SJSA1 (cell line): ENCODE results near the gene EPB41L4B. TPM values are rescaled to one million over a fixed set of nuclear protein-coding genes. Genes with fewer than 3 reads are reported as not detected.

Source experiments
- DNase-seq, 2 experiments: peaks; one replicate each; pipeline ENCODE4 v3.0.0-alpha.2; 2015 to 2020; ENCODE audit warnings: low spot score in 2 of 2, low read depth in 1 of 2
- H3K27ac ChIP-seq: fragments of 250-450 bp; sonication (Bioruptor Pico); 2 replicates; pipeline ENCODE4 v1.5.1; 2020; ENCODE audit warnings: mild to moderate bottlenecking, moderate library complexity
- H3K27me3 ChIP-seq: fragments of 250-450 bp; sonication (Bioruptor Pico); replicated peaks from 2 replicates; pipeline ENCODE4 v1.5.1; 2020; ENCODE audit warnings: mild to moderate bottlenecking, moderate library complexity
- H3K36me3 ChIP-seq: fragments of 250-450 bp; sonication (Bioruptor Pico); 2 replicates; pipeline ENCODE4 v1.5.1; 2020; ENCODE audit warnings: mild to moderate bottlenecking
- H3K4me1 ChIP-seq: fragments of 250-450 bp; sonication (Bioruptor Pico); replicated peaks from 2 replicates; pipeline ENCODE4 v1.6.1; 2021; ENCODE audit warnings: mild to moderate bottlenecking
- H3K4me3 ChIP-seq: fragments of 250-450 bp; sonication (Bioruptor Pico); 2 replicates; pipeline ENCODE4 v1.5.1; 2020; ENCODE audit warnings: mild to moderate bottlenecking
- H3K9me3 ChIP-seq: fragments of 250-450 bp; sonication (Bioruptor Pico); replicated peaks from 2 replicates; pipeline ENCODE4 v1.5.1; 2020; ENCODE audit warnings: mild to moderate bottlenecking
- total RNA-seq: library from RNA; depleted of rRNA; stranded (reverse); fragments of >200 nt; shearing (Covaris generic); gene quantifications from 2 replicates; pipeline ENCODE4 v1.2.3, GENCODE V29; 2014

EPB41L4B gene
- total RNA-seq, 1 experiment from 2014 or later: 4.1 TPM

DNA sequence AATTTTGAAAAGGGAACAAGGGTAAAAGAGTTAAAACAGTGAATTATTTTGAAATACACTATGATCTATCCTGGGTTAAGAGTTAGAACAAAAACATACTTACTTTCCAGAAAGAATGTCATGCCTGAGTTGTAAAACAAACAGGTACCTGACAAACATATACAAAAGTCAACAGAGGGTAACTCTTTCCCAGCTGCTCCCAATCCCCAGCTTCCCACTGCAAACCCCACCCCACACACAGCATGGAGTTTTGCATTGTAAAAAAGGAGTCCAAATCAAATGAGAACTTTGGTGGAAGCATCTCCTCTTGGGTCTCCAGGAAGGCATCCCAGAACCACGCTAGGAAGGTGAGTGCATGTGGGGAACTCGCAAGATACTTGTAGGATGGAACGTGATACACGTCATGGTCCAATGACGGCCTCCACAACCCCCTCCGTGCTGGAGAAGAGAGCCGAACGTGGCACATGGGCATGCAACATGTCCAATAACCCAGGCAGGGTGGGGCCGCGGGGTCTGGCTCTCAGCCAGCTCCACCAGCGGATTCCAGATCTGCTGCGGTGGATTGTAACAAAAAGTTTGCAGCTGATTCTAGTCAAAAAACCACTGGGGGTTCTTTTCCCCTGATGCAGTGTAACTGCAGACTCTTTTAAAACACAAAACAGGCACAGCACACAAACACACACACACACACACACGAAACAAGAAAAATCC lies 55.8 kb downstream of the EPB41L4B start:
- no peaks in the 10 kb centered on the region for H3K36me3 ChIP-seq
- H3K27ac ChIP-seq: no peak overlapping the region
- no peaks in the 10 kb centered on the region for H3K4me1 ChIP-seq
- 0 out of 2 replicates have a peak, but pooled peaks cover 2% of the 10 kb centered on the region for H3K9me3 ChIP-seq
- H3K27me3 ChIP-seq: no peaks in the 10 kb centered on the region
- H3K4me3 ChIP-seq: no peak overlapping the region
- DNase-seq: no peak

DNA sequence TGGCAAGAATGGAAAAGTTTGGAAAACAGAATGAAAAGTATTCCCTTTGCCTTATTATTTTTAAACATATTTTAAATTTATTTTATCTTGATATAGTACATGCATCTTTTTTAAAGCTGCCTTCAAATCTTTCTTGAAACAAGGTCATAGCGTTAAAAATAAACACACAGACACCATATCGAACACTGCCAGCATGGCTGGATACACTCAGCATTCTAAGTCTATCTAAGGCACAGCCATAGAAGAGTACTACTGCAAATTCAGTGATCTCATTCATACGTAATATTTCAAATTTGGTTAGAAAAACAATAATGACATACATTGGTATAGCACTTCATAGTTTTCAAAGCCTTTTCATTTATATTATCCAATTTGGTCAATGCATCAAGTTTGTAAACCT lies 57.5 kb downstream of the EPB41L4B start:
- no peaks in the 10 kb centered on the region for H3K4me1 ChIP-seq
- no peaks in the 10 kb centered on the region for H3K36me3 ChIP-seq
- H3K4me3 ChIP-seq: no peak overlapping the region
- H3K27me3 ChIP-seq: no peaks in the 10 kb centered on the region
- H3K9me3 ChIP-seq: 0 out of 2 replicates have a peak, but pooled peaks cover 2% of the 10 kb centered on the region
- no peak for DNase-seq
- H3K27ac ChIP-seq: no peak overlapping the region

DNA sequence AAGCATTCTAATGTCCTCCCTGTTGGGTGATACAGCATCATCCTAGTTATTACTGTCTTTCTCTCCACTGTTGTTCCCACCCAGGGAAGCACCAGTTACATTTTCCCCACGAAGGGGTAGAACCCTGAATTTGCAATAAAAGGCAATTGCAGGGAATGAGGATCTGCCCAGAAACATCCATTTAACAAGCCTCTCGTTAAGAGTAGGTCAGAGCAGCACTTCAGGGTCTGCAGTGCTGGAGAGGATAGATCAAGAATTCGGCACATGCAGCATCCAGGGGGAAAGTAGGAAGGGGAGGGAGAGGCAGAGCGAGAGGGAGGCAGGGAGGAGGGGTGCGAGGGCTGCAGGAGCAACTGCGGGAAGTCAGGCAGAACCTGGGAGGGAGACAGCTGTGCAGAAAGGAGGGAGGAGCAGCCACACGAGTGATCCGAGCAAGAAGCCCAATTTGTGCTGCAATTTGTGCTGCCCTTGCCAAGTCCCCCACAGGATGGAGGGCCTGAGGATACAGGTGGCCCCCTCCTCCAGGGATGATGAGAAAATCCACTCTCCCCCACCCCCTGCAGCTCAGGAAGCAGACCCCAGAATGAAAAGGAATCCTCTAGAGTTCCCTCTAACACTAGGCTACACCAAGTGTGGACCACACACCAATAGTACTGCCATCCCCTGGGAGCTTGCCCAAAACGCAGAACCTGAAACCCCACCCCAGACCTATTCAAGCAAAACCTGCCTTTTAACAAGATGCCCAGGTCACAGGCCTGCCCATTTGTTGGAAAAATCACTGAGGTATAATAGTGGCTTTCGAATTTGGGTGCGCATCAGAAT lies 62.2 kb downstream of the EPB41L4B start:
- no peak for DNase-seq

DNA sequence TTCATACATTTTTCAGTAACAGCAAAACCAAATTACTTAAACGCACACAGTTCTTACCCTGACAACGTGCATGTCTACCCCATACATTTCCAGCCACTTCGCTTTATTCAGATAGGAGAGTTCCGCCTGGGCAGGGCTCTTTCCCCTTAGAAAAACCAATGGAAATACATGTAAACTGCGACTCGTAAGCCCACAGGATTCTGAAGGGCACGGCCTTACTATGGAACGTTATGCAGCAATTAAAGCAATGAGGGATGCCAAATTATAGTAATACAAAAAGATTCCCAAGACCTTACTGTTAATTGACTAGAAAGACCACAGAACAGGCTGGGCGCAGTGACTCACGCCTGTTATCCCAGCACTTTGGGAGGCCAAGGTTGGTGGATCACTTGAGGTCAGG lies 64.5 kb downstream of the EPB41L4B start:
- Histone ChIP-seq H3K27ac (no peak overlapping the region), H3K4me3 (no peak overlapping the region), H3K27me3 (no peaks in the 10 kb centered on the region), H3K9me3 (no peaks in the 10 kb centered on the region), H3K4me1 (peaks cover 37% of the 10 kb centered on the region), H3K36me3 (no peaks in the 10 kb centered on the region)
- DNase-seq: peak in 1 of 2 experiments; percentile 35

More for the DNA sequence above, 62.2 kb downstream of the EPB41L4B start:
- Histone ChIP-seq H3K27me3 (no peaks in the 10 kb centered on the region), H3K27ac (no peak overlapping the region), H3K9me3 (no peaks in the 10 kb centered on the region), H3K36me3 (no peaks in the 10 kb centered on the region), H3K4me1 (peaks cover 20% of the 10 kb centered on the region), H3K4me3 (no peak overlapping the region)

DNA sequence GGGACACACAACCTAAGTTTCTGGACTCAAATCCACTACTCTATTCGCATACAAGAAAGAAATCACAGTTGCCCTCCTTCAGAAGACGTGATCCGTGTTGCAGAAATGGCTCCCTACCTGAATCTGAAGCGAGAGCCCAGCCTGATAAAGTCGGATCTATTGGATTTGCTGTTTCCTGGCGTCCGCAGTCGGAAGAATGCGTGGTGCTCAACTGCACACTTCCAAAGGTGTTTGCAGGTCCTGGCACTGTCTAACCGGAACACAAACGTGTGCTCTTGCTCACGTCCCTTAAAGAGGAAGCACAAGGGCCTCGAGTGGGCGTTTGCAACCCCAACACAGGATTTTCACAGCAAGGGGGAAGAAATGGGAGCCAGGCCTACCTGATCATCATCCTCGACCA lies 65.5 kb downstream of the EPB41L4B start:
- H3K27me3 ChIP-seq: no peaks in the 10 kb centered on the region
- no peaks in the 10 kb centered on the region for H3K36me3 ChIP-seq
- H3K4me3 ChIP-seq: no peak overlapping the region
- H3K9me3 ChIP-seq: no peaks in the 10 kb centered on the region
- peaks cover 46% of the 10 kb centered on the region for H3K4me1 ChIP-seq
- no peak for DNase-seq
- H3K27ac ChIP-seq: no peak overlapping the region

DNA sequence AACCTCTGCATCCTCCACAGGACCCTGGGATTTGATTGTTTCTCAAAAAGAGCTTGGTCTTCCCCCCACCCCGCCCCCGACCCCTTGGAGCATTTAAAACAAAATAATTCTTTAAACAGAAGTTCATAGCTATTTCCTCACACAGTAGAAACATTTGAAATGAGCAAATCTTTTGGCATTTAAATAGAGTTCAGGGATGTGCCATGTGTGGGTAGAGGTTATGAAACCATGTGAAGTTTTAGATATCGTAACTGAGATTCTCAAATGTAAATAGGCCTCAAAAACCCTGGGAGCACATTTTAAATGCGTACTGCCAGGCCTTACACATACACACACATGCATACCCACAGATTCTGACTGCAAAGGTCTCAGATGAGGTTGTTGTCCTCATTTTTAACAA lies 66.5 kb downstream of the EPB41L4B start:
- H3K27me3 ChIP-seq: no peaks in the 10 kb centered on the region
- no peak for DNase-seq
- H3K36me3 ChIP-seq: no peaks in the 10 kb centered on the region
- H3K27ac ChIP-seq: peak overlapping the region; percentile 31
- H3K4me3 ChIP-seq: no peak overlapping the region
- H3K9me3 ChIP-seq: no peaks in the 10 kb centered on the region
- H3K4me1 ChIP-seq: peaks cover 49% of the 10 kb centered on the region

DNA sequence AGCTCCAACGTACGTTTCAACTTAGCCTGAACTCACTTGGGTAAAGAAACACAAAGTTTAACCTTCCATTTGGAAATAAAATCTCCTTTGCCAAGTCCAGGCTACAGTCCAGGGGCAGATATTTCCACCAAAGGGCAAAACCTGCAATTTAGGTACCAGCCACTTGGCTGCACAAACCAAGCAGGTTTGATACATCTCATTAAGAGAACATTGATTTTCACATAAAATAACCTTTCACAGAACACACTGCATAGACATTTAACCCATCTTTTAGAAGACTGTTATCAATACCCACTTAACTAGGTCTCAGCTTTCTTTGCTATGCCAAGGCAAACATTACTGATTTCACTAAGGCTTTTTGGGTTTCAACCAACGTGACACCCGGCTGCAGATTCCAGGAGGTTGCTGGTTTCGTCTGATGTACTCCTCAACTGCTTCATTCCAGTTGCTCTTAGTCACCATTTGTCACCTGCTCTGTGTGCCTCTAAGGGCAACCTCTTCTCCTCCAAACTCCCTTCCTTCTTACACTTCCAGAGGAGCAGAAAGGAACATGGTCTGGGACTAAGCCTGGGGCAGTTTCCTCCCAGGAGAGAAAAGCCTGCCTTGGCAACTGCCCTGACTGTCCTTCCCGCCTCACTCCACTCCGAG lies 67.1 kb downstream of the EPB41L4B start:
- DNase-seq: peak in 1 of 2 experiments; percentile 38
- H3K36me3 ChIP-seq: no peaks in the 10 kb centered on the region
- H3K4me3 ChIP-seq: no peak overlapping the region
- H3K27me3 ChIP-seq: no peaks in the 10 kb centered on the region
- no peaks in the 10 kb centered on the region for H3K9me3 ChIP-seq
- H3K4me1 ChIP-seq: peaks cover 49% of the 10 kb centered on the region
- H3K27ac ChIP-seq: peak overlapping the region; percentile 31

DNA sequence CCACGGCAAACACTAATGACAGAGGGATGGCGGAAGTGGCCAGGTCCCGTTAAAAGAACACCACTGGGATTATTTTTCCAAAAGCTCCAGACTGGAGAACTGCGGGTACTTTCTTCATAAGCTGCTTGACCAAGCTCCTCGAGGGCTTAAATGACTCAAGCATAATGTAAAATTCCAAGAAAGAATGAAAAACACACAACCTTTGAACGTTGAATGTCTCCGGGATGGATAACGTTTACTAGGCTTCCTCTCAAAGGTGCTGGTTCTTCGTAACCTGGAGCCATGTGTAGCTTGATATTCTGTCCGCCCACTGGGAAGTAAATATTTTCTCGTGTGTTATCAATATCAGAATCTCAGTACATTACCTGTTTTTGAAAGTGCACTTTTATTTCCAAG lies 67.6 kb downstream of the EPB41L4B start:
- no peak overlapping the region; the same call in 1 of the 2 replicates for H3K27ac ChIP-seq
- no peak overlapping the region for H3K4me3 ChIP-seq
- no peak for DNase-seq

DNA sequence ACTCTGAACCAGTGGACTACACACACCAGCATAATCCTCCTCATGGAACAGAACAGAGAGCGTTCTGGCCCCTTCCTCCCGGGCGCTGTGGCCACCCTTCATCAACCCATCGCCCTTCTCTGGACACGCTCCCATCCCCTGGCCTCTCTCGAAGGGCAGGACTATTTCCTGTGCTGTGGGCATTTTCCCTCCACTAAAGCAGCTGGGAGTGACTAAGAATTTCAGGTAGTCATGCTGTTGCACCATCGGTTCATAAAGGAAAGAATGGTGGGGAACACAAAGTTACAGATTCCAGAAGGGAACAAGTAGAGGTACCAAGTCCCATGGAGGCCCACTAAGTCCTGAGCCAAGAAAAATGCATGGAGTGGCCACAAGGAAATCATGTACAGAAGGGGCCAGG lies 68.6 kb downstream of the EPB41L4B start:
- H3K27me3 ChIP-seq: no peaks in the 10 kb centered on the region
- peaks cover 63% of the 10 kb centered on the region for H3K4me1 ChIP-seq
- DNase-seq: no peak
- no peaks in the 10 kb centered on the region for H3K9me3 ChIP-seq
- H3K27ac ChIP-seq: peak overlapping the region; percentile 84
- H3K36me3 ChIP-seq: no peaks in the 10 kb centered on the region
- H3K4me3 ChIP-seq: no peak overlapping the region

More for the DNA sequence above, 67.6 kb downstream of the EPB41L4B start:
- H3K9me3 ChIP-seq: no peaks in the 10 kb centered on the region
- H3K27me3 ChIP-seq: no peaks in the 10 kb centered on the region
- H3K4me1 ChIP-seq: peaks cover 53% of the 10 kb centered on the region
- H3K36me3 ChIP-seq: no peaks in the 10 kb centered on the region

DNA sequence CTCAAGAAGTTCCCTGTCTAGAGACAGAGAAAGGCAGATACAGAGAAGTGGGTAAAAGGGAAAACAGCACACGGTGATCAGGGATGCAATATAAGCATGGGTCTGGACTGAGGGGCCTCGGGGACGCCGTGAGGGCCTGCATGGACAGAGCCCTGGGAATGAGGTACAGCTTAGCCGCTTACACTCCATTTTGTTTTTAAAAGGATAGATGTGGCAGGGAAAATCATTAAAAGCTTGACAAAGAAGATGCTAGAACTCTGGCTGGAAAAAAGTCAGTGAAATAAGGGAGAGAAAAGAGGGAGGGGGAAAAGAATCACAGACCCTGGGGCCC lies 69.1 kb downstream of the EPB41L4B start:
- Histone ChIP-seq H3K9me3 (no peaks in the 10 kb centered on the region), H3K27ac (peak overlapping the region; percentile 84), H3K4me1 (peaks cover 65% of the 10 kb centered on the region), H3K27me3 (no peaks in the 10 kb centered on the region), H3K36me3 (no peaks in the 10 kb centered on the region), H3K4me3 (no peak overlapping the region)
- no peak for DNase-seq

DNA sequence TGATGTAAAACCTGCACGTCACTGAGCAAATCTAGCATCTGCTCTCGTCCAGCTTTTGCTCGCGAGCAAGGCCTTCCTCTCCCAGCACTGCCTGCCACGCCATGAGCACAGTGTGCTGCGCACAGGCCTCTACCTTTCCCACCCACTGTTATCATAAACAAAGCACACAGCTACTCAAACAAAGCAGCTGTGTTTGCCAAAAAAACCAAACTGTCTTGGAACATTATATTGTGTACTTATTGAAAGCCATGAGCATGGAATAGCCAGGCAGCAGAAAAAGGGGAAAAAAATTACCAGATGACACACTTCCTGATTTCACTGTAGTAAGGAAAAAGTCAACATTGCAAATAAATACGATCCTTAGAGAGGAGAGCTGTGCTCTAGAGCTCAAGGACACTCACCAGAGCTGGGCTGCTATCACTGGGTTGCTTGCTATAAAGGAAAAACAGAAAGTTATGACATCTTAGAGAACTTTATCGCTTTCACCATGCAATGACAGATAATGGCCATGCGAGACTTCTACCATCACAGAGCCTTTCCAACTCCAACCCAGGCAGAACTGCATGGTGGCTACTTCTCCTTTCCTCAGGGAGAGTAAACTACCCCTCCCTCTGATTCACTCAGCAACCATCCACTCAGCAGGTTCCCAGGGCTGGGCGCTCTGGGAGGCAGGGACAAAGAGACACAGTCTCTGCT lies 69.6 kb downstream of the EPB41L4B start:
- H3K36me3 ChIP-seq: no peaks in the 10 kb centered on the region
- peak overlapping the region; percentile 84 for H3K27ac ChIP-seq
- peak; percentile 75 to 85 for DNase-seq
- no peaks in the 10 kb centered on the region for H3K27me3 ChIP-seq
- no peaks in the 10 kb centered on the region for H3K9me3 ChIP-seq
- peaks cover 62% of the 10 kb centered on the region for H3K4me1 ChIP-seq
- no peak overlapping the region for H3K4me3 ChIP-seq

DNA sequence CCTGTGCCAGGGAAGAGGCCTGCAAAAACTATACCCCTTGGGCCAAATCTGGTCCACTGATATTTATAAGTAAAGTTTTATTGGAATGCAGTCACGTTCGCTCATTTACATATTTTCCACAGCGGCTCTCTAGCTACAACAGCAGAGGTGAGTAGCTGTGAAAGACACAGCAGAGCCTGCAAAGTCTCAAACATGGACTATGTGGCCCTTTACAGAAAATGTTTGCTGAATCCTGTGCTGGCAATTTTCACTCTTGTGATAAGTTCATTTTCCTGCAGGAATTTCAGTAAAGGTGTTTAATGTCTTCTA lies 70.1 kb downstream of the EPB41L4B start:
- peaks cover 60% of the 10 kb centered on the region for H3K4me1 ChIP-seq
- no peaks in the 10 kb centered on the region for H3K27me3 ChIP-seq
- no peak for DNase-seq
- no peaks in the 10 kb centered on the region for H3K36me3 ChIP-seq
- H3K4me3 ChIP-seq: no peak overlapping the region
- H3K27ac ChIP-seq: peak overlapping the region; percentile 84
- no peaks in the 10 kb centered on the region for H3K9me3 ChIP-seq

DNA sequence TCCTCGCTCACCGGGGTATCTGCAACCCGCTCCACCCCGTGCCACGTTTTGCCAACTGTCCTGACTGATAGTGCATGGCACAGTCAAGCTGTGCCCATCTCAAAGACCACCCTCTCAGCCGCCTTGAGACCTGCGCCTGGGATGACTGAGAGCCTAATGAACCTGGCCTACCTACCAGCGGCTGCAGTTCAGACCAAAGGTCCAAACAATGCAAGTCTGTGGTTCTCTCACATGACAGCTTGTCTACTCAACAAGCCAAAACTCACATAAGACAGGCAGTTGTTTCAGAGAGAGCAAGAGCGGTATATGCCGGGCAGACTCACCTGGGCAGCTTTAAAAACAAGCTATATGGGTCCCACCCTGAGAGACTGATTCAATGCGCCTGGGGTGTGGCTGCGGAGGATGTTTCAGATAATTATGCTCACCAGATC lies 70.5 kb downstream of the EPB41L4B start:
- Histone ChIP-seq H3K9me3 (no peaks in the 10 kb centered on the region), H3K4me1 (peaks cover 62% of the 10 kb centered on the region), H3K27ac (peak overlapping the region; percentile 84), H3K4me3 (no peak overlapping the region), H3K27me3 (no peaks in the 10 kb centered on the region), H3K36me3 (no peaks in the 10 kb centered on the region)
- no peak for DNase-seq
